Stimulated activated CD8-positive, alpha-beta memory T cell treated with anti-CD3 and anti-CD28 coated beads, Interleukin-7, amount 100 ng/mL, for 1 hour (primary cell): Measurements from ENCODE around the gene BHLHE23.

ENCODE experiments used
- DNase-seq, 2 donors: peaks; one replicate each; pipeline ENCODE4 v3.0.0-alpha.2; 2020; ENCODE audit warnings: low read depth in 2 of 2

Gene BHLHE23

DNA sequence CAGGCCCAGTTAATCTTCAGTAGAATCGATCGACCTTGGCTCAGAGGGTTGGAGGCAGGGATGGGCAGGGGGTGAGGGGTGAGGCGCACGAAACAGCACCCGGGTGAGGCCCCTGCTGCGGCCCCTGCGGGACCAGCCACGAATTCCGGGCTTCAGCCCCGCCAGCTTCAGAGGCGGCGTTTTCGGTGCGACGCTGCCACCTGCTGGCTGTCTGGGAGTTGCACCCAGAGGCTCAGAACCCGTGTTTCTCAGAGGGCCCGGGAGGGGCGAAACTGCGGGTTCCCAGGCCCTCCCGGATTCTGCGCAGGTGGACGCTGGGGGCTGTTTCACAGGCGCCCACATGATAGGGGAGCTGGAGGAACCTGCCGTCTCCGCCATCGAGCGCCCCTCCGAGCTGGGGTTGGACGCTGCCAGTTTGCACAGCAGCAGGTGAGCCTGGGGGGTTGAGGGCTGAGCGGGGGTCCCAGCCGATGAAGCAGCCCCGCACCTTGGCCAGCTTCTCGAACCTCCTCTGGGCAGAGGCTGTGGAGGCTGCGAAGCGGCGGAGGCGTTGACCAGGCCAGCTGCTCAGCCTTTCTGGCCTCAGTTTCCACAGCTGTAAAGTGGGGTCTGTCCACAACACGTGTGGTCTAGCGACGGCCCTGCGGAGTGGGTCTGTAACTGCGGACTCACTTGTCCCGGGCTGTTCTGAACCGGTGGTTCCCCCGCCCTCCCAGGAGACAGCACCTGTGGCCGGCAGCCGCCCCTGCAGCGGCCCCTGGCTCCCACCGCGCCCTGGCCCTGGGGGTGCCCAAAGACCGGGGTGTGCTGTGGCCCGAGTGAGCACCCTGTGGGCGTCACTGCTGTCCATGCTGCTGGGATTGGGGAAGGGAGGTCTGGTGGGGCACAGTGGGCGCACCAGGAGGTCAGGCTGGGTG, 2.5 kb upstream of the BHLHE23 start:
- peak; percentile 70 to 72 for DNase-seq

DNA sequence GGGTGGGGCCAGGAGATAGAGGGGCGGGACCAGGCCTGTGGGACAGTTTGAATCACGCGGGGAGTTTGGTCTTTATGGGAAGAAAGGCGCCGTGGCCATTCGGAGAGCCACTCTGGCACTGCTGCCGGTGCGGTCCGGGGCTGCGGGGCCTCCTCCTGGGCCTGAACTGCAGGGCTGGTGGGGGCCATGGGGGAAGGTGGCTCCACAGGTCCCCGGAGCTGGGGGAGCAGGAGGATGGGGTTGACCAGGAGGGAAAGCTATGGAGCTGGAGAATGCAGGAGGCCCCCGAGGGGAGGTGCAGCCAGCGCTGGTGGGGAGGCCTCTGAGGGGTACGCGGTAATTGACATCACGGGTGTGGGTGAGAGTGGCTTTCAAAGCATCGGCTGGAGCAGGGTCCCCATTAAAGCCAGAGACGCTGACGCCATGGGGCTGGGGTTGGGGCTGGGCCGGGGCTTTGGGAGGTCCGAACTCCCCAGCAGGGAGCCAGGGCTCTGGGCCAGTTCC, 1.8 kb upstream of the BHLHE23 start:
- DNase-seq: no peak

- no peak for DNase-seq
These were observed 1.1 kb upstream of the BHLHE23 start for GRCh38 chr20:63007646-63008488.

GRCh38 chr20:63007360-63007645, 539 bp upstream of the BHLHE23 start:
- DNase-seq: no peak

DNA sequence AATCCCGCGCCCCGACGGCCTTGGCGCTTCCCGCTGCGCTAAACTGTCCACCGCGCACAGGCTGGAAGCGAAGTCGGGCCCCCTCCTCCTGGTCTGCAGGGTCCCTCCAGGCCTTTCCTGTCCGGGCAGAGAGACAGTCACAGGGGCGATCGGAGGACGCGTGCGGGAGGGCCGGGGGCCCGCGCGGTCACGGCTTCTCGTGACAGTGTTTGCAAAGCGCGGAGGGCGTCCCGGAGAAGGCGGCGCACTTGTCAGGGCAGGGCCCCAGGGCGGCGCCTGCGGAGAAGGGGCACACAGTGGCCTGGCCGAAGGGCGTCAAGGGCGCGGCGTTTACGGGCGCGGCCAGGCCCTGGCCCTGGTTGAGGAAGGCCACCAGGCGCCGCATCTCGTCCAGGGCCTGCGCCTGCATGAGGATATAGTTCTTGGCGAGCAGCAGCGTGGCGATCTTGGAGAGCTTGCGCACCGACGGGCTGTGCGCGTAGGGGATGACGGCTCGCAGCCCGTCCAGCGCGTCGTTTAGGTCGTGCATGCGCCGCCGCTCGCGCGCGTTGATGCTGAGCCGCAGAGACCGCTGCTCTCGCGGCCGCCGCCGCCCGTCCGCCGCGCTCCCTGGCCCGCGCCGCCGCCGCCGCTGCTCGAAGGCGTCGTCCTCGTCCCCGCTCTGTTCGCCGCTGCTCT, 763 bp downstream of the BHLHE23 start:
- no peak for DNase-seq

DNA sequence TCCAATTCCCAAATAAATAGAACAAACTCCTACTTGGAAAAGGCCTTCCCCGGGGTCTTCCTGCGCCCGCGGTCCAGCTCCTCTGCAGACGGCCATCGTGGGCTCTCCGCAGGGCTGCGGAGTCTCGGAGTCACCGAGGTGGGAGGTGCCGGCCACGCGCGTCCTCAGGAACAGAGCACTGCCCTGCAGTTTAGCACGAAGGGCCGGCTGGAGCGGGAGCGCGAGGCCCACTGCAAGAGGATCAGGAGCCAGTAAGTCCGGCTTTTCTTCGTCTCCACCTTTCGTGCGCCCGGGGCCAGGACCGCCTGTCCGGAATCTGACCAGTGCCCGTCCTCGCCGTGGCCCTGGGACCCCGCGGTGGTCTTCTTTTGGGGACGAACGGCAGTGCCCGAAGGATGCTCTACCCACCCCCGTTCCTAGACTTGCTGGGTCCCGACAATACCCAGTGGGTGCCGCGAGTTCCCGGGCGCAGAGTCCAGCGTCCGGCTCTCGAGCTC, 1.4 kb downstream of the BHLHE23 start:
- DNase-seq: no peak

GRCh38 chr20:63004607-63005364, 2.0 kb downstream of the BHLHE23 start:
- no peak for DNase-seq

DNA sequence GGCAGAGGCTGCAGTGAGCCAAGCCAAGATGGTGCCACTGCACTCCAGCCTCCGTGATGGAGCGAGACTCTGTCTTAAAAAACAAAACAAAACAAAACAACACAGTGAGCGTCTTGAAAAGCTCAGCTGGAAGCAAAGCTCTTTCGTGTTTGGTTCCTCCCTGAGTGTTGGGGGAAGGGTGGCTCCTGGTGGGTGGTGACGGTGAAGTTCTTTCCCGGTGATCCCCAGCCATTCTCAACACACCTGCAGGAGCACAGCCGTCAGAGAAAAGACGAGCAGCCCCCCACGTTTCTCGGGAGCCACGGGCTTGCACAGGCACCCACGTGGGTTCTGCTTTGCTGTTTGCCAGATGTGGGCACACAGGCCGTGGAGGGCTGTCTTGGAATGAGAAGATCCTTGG, 3.2 kb downstream of the BHLHE23 start:
- DNase-seq: no peak

DNA sequence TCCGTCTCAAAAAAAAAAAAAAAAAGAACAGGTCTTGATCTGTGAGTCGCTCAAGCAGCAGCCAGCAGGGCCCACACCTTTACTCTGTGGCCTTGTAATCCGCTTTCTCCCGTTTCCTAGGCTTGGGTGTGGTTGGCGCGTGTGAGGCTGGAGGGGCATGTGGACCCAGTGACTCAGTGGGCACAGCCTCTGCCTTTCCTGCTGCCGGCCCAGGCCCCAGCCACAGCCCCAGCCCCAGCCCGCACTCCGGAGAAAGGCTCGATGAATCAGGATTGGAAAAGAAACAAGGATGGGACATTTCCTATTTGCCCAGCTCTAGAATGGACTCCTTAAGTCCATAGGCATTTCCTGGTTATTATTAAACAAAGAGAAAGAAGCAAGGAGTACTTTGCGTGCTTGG, 4.3 kb downstream of the BHLHE23 start:
- no peak for DNase-seq

- no peak for DNase-seq
These were observed 5.8 kb downstream of the BHLHE23 start for GRCh38 chr20:63000958-63001357.

GRCh38 chr20:63000036-63000435, 6.7 kb downstream of the BHLHE23 start:
- no peak for DNase-seq

GRCh38 chr20:62999580-62999979, 7.2 kb downstream of the BHLHE23 start:
- DNase-seq: no peak

- no peak for DNase-seq
These were observed 8.3 kb downstream of the BHLHE23 start for GRCh38 chr20:62998449-62998848.

DNA sequence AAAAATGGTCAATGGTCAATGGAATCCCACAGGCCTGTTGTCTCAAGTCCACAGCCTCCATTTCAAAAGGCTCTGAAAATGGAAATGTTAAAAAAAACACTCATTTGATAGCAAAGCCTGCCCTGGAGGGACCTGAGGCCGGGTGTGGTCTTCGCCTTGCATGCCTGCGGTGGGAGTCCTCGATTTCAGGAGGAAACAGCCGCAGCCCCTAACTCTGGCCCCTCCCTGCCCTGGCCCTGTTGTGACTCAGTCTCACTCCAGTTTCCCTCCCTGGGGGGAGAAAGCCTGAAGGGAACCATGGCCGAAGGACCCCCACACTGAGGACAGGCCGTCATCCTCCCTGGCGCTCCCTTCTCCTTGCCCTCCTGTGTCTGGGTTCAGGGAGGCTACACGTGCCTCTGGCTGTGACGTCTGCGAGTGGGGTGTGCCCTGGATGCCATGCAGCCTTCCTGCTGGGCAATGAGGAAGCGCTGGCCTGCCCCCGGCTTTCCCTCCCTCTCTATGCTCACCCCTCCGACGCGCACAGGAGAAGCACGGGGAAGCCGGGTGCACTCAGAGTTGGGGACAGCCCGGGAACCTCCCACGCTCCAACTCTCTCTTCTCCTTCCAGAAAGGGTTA, 9.2 kb downstream of the BHLHE23 start:
- no peak for DNase-seq

GRCh38 chr20:62996596-62996982, 10.2 kb downstream of the BHLHE23 start:
- no peak for DNase-seq

- no peak for DNase-seq
These were observed 10.7 kb downstream of the BHLHE23 start for GRCh38 chr20:62995898-62996595.

GRCh38 chr20:62995481-62995880, 11.3 kb downstream of the BHLHE23 start:
- no peak for DNase-seq

- no peak for DNase-seq
These were observed 11.9 kb downstream of the BHLHE23 start for GRCh38 chr20:62994869-62995281.

DNA sequence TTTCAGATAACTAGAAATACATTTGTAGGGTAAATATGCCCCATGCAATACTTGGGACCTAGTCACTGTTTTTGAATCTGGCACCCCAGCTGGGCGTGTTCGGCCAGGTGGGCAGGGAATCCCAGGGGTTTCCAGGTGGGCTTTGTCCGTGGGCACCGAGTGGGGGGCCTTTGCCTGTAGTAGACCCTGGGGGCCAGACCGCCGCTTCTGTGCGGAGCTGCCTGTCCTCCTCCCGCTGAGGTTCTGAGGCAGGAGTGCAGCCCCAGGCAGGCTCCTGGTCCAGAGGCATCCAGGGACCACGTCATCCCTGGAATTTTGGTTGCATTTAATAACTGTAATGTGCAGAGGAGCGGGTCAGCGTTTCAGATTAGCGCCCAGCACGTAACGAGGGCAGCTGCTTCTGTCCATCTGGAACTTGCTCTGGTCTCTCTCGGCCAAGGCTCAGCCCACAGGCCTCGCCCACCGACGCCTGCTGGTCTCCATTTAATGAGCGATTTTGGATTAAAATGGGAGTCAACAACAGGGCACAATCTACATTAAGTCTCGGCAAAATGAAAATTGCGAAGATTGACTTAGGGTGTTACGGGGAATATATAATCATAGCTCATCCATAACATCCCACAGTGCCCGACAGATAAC, 12.8 kb downstream of the BHLHE23 start:
- no peak for DNase-seq

GRCh38 chr20:62991863-62992262, 14.9 kb downstream of the BHLHE23 start:
- no peak for DNase-seq
